ENCODE measurements around the gene GSS. TPM values are rescaled to one million over a fixed set of nuclear protein-coding genes. Genes with fewer than 3 reads are reported as not detected.

Gene GSS
- total RNA-seq, 2 donors from 2014 or later = 36.5 to 40.5 TPM

- Histone ChIP-seq H3K27me3 (replicated peaks; ENCODE audit: insufficient read depth) (no peaks in the 10 kb centered on the region), H3K9me3 (no peaks in the 10 kb centered on the region), H3K27ac (peak overlapping the region in 1 of 2 donors; percentile 1), H3K4me1 (ENCODE audit: control insufficient read depth in 1 of 2, low read depth in 2 of 2) (peaks cover 4 to 7% of the 10 kb centered on the region in 2 donors), H3K4me3 (no peak overlapping the region), H3K36me3 (peaks cover 11% of the 10 kb centered on the region)
- no peak for TF ChIP-seq CTCF (IDR thresholded peaks at IDR 0.05)
- ATAC-seq (ENCODE audit: insufficient number of reproducible peaks, low FRiP score, low read depth) (no peak), DNase-seq (ENCODE audit: low spot score) (no peak)
These were observed 17.0 kb downstream of the GSS start for GRCh38 chr20:34938466-34939163.

- Histone ChIP-seq H3K9me3 (no peaks in the 10 kb centered on the region), H3K27ac (no peak overlapping the region), H3K36me3 (peaks cover 35% of the 10 kb centered on the region), H3K4me1 (ENCODE audit: control insufficient read depth in 1 of 2, low read depth in 2 of 2) (peaks cover 0 to 12% of the 10 kb centered on the region in 2 donors), H3K4me3 (no peak overlapping the region), H3K27me3 (replicated peaks; ENCODE audit: insufficient read depth) (no peaks in the 10 kb centered on the region)
- TF ChIP-seq CTCF (IDR thresholded peaks at IDR 0.05) = no peak
- DNase-seq (ENCODE audit: low spot score) = no peak
- no peak for ATAC-seq (ENCODE audit: insufficient number of reproducible peaks, low FRiP score, low read depth)
These were observed 23.8 kb downstream of the GSS start for GRCh38 chr20:34931771-34932170.

- H3K27me3 ChIP-seq (replicated peaks; ENCODE audit: insufficient read depth) = no peaks in the 10 kb centered on the region
- H3K4me3 ChIP-seq = no peak overlapping the region
- peaks cover 0 to 17% of the 10 kb centered on the region in 2 donors for H3K4me1 ChIP-seq (ENCODE audit: control insufficient read depth in 1 of 2, low read depth in 2 of 2)
- H3K9me3 ChIP-seq = no peaks in the 10 kb centered on the region
- DNase-seq (ENCODE audit: low spot score) (no peak), ATAC-seq (ENCODE audit: insufficient number of reproducible peaks, low FRiP score, low read depth) (no peak)
- peak overlapping the region in 1 of 2 donors; percentile 54 for H3K27ac ChIP-seq
- H3K36me3 ChIP-seq = peaks cover 42% of the 10 kb centered on the region
- TF ChIP-seq CTCF (IDR thresholded peaks at IDR 0.05) = no peak
These were observed 27.2 kb downstream of the GSS start for GRCh38 chr20:34928411-34928810.

- peaks cover 40% of the 10 kb centered on the region for H3K36me3 ChIP-seq
- H3K9me3 ChIP-seq = no peaks in the 10 kb centered on the region
- no peak for DNase-seq (ENCODE audit: low spot score)
- peaks cover 4 to 24% of the 10 kb centered on the region in 2 donors for H3K4me1 ChIP-seq (ENCODE audit: control insufficient read depth in 1 of 2, low read depth in 2 of 2)
- H3K4me3 ChIP-seq = no peak overlapping the region
- ATAC-seq (ENCODE audit: insufficient number of reproducible peaks, low FRiP score, low read depth) = no peak
- peak overlapping the region; percentile 20 to 54 for H3K27ac ChIP-seq
- no peaks in the 10 kb centered on the region for H3K27me3 ChIP-seq (replicated peaks; ENCODE audit: insufficient read depth)
- no peak for TF ChIP-seq CTCF (IDR thresholded peaks at IDR 0.05)
These were observed 27.9 kb downstream of the GSS start for GRCh38 chr20:34927736-34928135.

- Histone ChIP-seq H3K27ac (peak overlapping the region; percentile 20 to 54), H3K9me3 (no peaks in the 10 kb centered on the region), H3K36me3 (peaks cover 40% of the 10 kb centered on the region), H3K27me3 (replicated peaks; ENCODE audit: insufficient read depth) (no peaks in the 10 kb centered on the region), H3K4me1 (ENCODE audit: control insufficient read depth in 1 of 2, low read depth in 2 of 2) (peaks cover 9 to 34% of the 10 kb centered on the region in 2 donors), H3K4me3 (no peak overlapping the region)
- no peak for DNase-seq (ENCODE audit: low spot score)
- no peak for ATAC-seq (ENCODE audit: insufficient number of reproducible peaks, low FRiP score, low read depth)
- no peak for TF ChIP-seq CTCF (IDR thresholded peaks at IDR 0.05)
These were observed 29.0 kb downstream of the GSS start for GRCh38 chr20:34926581-34926980.
